Measurements from ENCODE around the gene CAPN15.
"Not testable (repeated sequence)": the region's sequence is repeated elsewhere in the genome, so short reads cannot be mapped to it uniquely, and the experiment has no call there.

Gene CAPN15

DNA sequence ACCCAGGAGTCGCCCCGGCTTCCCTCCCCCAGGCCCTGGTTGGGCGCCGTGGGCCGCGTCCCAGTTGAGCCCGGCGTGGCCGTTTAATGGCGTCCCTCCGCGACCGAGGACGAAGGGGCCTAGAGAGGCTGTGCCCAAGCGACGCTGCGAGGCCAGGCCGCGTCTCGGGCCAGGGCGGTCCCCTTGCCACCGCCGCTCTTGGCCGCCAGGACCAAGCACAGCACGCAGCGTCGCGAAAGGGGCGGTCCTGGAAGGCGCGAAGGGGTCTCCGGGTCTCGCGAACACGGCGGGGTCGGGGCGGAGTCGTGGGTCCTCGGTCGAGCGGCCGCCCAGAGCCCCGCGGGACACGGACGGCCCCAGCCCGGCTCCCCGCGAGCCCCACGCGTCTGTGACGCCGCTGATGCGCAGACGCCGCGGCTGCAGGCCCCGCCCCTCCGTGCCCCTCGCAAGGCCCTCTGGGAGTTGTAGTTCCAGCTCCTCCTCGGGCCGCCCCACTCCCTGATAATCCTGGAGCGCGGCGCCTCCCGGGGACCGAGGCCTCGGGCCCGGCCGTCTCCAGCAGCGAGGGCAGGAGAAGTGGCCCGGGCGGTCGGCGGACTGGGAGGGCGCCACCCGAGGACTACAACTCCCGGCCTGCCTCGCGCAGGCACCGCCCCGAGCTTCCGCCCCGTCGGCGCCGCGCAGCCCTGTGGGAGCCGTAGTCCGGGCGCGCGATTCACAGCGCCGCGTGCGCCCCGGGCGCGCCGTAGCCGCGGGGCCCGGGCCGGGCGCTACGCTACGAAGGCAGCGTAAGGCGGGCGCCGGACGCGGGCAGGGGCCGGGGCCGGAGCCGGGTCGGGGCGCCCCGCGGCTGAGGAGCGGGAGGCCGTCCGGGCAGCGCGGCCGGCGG lies at the start of gene CAPN15:
CAPN15 (plus strand) TSS at position 698 of the 889 bp plus-strand sequence. CDS start 19,127 bp downstream, outside the sequence.
- Histone ChIP-seq H3K36me3 (ENCODE audit: control insufficient read depth, low read depth, low read length) (no peaks in the 10 kb centered on the region), H3K27ac (ENCODE audit: low read length) (no peak within 1 kb of the TSS), H3K4me3 (ENCODE audit: low read length) (peak within 1 kb of the TSS; percentile 70), H3K9ac (ENCODE audit: low read length) (peak within 1 kb of the TSS; percentile 67), H3K9me3 (ENCODE audit: control insufficient read depth, low read depth, low read length) (no peaks in the 10 kb centered on the region), H3K4me1 (ENCODE audit: control insufficient read depth, low read depth, low read length) (peaks cover 13% of the 10 kb centered on the region), H3K27me3 (ENCODE audit: control insufficient read depth, insufficient read depth, low read length) (no peaks in the 10 kb centered on the region)

DNA sequence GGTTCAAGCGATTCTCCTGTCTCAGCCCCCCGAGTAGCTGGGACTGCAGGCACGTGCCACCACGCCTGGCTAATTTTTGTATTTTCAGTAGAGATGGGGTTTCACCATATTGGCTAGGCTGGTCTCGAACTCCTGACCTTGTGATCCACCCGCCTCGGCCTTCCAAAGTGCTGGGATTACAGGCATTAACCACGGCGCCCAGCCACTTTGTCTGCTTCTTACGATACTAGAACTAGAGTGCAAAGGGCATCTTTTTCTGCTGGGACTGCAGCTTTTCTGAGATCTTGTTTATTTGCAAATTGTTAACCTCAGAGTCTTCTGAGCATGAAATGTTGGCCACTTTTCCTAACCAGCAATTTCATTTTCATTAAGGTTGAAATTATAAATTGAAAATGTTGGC lies 49.2 kb upstream of the CAPN15 start:
- not testable (repeated sequence) for H3K27me3 ChIP-seq (ENCODE audit: control insufficient read depth, insufficient read depth, low read length); H3K4me3 ChIP-seq (ENCODE audit: low read length); H3K9me3 ChIP-seq (ENCODE audit: control insufficient read depth, low read depth, low read length); H3K36me3 ChIP-seq (ENCODE audit: control insufficient read depth, low read depth, low read length); H3K9ac ChIP-seq (ENCODE audit: low read length); H3K27ac ChIP-seq (ENCODE audit: low read length)
- H3K4me1 ChIP-seq (ENCODE audit: control insufficient read depth, low read depth, low read length): peaks cover 15% of the 10 kb centered on the region

DNA sequence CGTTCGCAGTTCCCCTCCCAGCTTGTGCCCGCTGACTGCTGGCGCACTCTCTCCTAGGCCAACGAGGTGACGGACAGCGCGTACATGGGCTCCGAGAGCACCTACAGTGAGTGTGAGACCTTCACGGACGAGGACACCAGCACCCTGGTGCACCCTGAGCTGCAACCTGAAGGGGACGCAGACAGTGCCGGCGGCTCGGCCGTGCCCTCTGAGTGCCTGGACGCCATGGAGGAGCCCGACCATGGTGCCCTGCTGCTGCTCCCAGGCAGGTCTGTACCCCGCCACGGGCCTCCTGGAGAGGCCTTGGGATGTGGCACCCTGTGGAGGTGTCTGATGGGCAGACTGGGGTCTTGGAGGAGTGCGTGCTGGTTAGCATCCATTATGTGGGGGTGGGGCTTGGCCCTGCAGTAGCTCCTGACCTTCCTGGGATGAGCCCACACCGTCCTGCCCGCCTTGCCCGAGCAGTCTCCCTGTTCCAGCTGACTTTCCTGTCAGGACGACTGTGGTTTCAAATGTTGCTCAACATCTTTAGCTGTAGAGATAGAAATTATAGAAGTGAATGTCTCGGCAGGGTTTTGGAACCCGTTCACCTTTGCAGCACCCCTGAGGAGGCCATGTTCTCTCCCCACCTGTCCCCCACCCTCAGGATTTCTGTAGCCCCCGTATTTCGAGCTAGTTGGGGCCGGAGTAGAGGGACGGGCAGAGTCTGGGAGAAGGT lies 44.9 kb upstream of the CAPN15 start:
- Histone ChIP-seq H3K4me1 (ENCODE audit: control insufficient read depth, low read depth, low read length) (peaks cover 12% of the 10 kb centered on the region), H3K27me3 (ENCODE audit: control insufficient read depth, insufficient read depth, low read length) (no peaks in the 10 kb centered on the region), H3K36me3 (ENCODE audit: control insufficient read depth, low read depth, low read length) (no peaks in the 10 kb centered on the region), H3K9ac (ENCODE audit: low read length) (no peak overlapping the region), H3K27ac (ENCODE audit: low read length) (no peak overlapping the region), H3K9me3 (ENCODE audit: control insufficient read depth, low read depth, low read length) (no peaks in the 10 kb centered on the region), H3K4me3 (ENCODE audit: low read length) (no peak overlapping the region)

DNA sequence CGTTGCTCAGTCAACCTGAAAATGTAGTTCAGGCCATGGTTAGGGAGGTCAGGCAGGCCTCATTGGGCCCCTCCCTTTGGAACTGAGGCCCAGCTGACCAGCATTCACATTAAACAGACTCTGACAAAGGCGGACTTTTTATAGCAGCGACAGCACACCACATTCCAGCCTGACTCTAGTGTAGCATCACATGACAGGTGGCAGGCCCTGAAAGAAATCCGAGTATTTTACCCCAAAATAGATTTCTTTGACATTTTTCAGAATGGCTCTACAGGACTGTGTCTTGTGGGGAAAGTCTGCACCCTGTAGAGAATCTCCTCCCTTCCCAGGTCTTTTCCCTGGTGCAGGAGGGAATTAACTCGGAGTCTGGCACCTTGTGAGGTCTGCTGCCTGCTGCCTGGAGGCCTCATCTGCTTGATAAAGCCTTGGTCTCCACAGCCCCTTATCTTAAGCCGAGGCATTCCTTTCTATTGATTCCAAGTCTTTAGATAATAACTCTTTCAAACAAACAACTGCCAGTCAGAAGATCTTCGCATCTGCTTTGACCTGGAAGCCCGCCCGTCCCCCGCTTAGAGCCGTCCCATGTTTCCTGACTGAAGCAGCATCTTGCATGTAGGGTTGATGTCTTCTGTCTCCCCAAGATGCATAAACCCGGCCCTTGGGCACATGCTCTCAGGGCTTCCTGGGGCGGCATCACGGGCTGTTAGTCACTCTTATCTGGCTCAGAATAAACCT lies 44.0 kb upstream of the CAPN15 start:
- Histone ChIP-seq H3K27ac (ENCODE audit: low read length) (no peak overlapping the region), H3K9me3 (ENCODE audit: control insufficient read depth, low read depth, low read length) (no peaks in the 10 kb centered on the region), H3K4me1 (ENCODE audit: control insufficient read depth, low read depth, low read length) (peaks cover 12% of the 10 kb centered on the region), H3K9ac (ENCODE audit: low read length) (no peak overlapping the region), H3K36me3 (ENCODE audit: control insufficient read depth, low read depth, low read length) (no peaks in the 10 kb centered on the region), H3K27me3 (ENCODE audit: control insufficient read depth, insufficient read depth, low read length) (no peaks in the 10 kb centered on the region), H3K4me3 (ENCODE audit: low read length) (no peak overlapping the region)

DNA sequence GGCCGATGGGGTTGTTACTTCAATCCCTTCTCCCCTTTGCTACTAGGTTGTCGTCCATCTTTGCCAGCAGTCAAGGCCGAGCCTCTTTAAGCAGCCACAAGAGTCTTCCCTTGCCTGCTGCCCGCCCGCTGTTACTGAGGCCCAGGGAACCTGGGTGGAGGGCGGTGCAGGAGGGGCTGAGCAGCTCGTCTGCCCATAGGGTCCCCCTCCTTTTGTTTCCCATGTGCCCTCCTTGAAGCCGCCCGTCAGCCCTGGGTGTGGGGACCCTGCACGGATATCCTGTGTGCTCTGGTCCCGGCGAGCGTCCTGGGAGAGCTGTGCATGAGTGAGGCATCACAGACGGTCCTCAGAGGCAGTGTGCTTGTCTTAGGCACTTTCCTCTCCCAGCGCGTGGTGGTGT lies 37.9 kb upstream of the CAPN15 start:
- no peak overlapping the region for H3K27ac ChIP-seq (ENCODE audit: low read length)
- H3K4me3 ChIP-seq (ENCODE audit: low read length): no peak overlapping the region
- no peaks in the 10 kb centered on the region for H3K9me3 ChIP-seq (ENCODE audit: control insufficient read depth, low read depth, low read length)
- no peak overlapping the region for H3K9ac ChIP-seq (ENCODE audit: low read length)
- no peaks in the 10 kb centered on the region for H3K36me3 ChIP-seq (ENCODE audit: control insufficient read depth, low read depth, low read length)
- peaks cover 4% of the 10 kb centered on the region for H3K4me1 ChIP-seq (ENCODE audit: control insufficient read depth, low read depth, low read length)
- H3K27me3 ChIP-seq (ENCODE audit: control insufficient read depth, insufficient read depth, low read length): no peaks in the 10 kb centered on the region

DNA sequence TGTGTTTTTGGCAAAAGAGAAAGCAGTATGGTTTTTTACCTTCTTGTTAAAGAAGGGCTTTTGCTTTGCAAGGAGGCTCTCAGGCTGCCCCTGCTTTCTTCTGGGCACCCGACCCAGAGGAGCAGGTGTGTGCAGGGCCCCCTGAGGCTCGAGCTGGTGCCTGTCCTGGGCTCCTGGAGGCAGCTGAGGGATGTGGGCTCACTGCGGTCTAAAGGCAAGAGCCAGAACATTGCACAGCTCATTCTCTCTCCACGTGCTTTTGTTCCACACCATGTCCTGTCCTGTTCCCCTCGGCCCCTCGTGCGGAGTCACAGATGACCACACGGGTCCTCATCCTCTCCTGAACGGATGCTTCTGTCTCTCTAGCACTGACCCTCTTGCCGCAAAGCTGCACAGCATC lies 36.7 kb upstream of the CAPN15 start:
- Histone ChIP-seq H3K9ac (ENCODE audit: low read length) (no peak overlapping the region), H3K4me3 (ENCODE audit: low read length) (no peak overlapping the region), H3K27me3 (ENCODE audit: control insufficient read depth, insufficient read depth, low read length) (no peaks in the 10 kb centered on the region), H3K4me1 (ENCODE audit: control insufficient read depth, low read depth, low read length) (peaks cover 4% of the 10 kb centered on the region), H3K27ac (ENCODE audit: low read length) (no peak overlapping the region), H3K36me3 (ENCODE audit: control insufficient read depth, low read depth, low read length) (no peaks in the 10 kb centered on the region), H3K9me3 (ENCODE audit: control insufficient read depth, low read depth, low read length) (no peaks in the 10 kb centered on the region)

DNA sequence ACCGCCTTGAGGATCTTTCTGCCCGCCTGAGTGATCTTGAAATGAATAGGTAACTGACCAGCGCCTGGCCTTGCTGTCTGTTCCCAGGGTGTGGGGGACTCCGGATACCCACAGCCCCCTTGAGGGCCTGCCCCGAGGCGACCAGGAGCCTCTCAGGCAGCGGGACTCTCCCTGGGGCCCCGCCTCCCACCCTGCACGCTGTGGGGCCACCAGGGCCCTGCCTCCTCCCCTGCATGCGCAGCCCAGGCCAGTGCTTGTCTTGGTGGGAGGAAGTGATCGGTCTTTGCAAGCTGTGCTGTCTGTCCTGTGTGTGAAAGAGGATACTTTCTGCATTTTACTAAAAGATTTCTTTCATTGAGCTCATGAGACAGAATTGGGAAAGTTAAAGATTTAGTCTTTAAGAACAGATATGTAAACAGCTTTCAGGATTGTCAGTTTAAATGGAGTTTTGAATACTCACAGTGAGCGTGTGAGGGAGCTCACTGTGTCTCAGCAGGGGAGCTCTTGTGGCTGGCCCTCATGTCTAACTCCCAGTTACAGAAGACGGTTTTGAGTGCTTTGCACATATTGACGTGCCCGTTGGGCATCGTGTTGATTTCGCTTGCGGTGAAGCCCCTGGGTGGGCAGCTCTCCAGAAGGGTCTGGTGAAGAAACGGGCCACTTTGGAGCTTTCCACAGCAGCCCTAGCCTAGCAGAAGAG lies 36.1 kb upstream of the CAPN15 start:
- H3K36me3 ChIP-seq (ENCODE audit: control insufficient read depth, low read depth, low read length): no peaks in the 10 kb centered on the region
- no peak overlapping the region for H3K27ac ChIP-seq (ENCODE audit: low read length)
- H3K9ac ChIP-seq (ENCODE audit: low read length): no peak overlapping the region
- H3K27me3 ChIP-seq (ENCODE audit: control insufficient read depth, insufficient read depth, low read length): no peaks in the 10 kb centered on the region
- peaks cover 4% of the 10 kb centered on the region for H3K4me1 ChIP-seq (ENCODE audit: control insufficient read depth, low read depth, low read length)
- H3K4me3 ChIP-seq (ENCODE audit: low read length): no peak overlapping the region
- no peaks in the 10 kb centered on the region for H3K9me3 ChIP-seq (ENCODE audit: control insufficient read depth, low read depth, low read length)

DNA sequence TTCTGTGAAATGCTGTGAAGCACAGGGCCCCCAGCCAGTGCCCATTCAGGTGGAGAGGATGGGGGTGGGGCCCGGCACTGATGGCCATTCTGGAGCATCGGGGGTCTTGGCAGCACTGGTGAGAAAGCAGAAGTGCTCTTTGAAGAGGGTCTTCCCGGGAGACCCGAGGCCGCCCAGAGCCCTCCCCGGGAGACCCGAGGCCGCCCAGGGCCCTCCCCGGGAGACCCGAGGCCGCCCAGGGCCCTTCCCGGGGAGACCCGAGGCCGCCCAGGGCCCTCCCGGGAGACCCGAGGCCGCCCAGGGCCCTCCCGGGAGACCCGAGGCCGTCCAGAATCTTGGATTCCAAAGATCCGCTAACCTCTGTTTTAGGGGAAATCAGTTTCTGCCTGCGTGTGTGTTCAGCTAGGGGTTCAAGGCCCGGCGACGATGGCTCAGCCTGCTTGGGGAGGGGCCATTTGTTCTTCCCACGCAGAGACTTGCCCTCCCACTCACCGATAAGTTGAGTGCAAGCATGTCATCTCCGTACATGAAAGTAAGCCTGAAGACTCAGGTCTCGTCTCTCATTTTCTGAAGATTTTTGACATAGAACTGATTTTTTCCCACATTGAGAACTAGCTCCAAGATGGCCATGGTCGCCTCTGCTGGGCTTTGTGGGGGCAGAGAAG lies 35.2 kb upstream of the CAPN15 start:
- no peak overlapping the region for H3K9ac ChIP-seq (ENCODE audit: low read length)
- H3K4me1 ChIP-seq (ENCODE audit: control insufficient read depth, low read depth, low read length): peaks cover 4% of the 10 kb centered on the region
- no peak overlapping the region for H3K27ac ChIP-seq (ENCODE audit: low read length)
- H3K27me3 ChIP-seq (ENCODE audit: control insufficient read depth, insufficient read depth, low read length): no peaks in the 10 kb centered on the region
- no peaks in the 10 kb centered on the region for H3K36me3 ChIP-seq (ENCODE audit: control insufficient read depth, low read depth, low read length)
- H3K9me3 ChIP-seq (ENCODE audit: control insufficient read depth, low read depth, low read length): no peaks in the 10 kb centered on the region
- H3K4me3 ChIP-seq (ENCODE audit: low read length): no peak overlapping the region

DNA sequence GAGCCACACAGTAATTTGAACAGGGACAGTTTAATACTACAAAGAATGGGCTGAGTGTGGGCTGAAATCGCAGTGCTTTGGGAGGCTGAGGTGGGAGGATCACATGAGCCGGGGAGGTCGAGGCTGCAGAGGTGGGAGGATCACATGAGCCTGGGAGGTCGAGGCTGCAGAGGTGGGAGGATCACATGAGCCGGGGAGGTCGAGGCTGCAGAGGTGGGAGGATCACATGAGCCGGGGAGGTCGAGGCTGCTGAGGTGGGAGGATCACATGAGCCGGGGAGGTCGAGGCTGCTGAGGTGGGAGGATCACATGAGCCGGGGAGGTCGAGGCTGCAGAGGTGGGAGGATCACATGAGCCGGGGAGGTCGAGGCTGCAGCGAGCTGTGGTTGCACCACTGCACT lies 32.8 kb upstream of the CAPN15 start:
- H3K9ac ChIP-seq (ENCODE audit: low read length); H3K4me3 ChIP-seq (ENCODE audit: low read length); H3K9me3 ChIP-seq (ENCODE audit: control insufficient read depth, low read depth, low read length); H3K27me3 ChIP-seq (ENCODE audit: control insufficient read depth, insufficient read depth, low read length); H3K27ac ChIP-seq (ENCODE audit: low read length); H3K36me3 ChIP-seq (ENCODE audit: control insufficient read depth, low read depth, low read length); H3K4me1 ChIP-seq (ENCODE audit: control insufficient read depth, low read depth, low read length): not testable (repeated sequence)

DNA sequence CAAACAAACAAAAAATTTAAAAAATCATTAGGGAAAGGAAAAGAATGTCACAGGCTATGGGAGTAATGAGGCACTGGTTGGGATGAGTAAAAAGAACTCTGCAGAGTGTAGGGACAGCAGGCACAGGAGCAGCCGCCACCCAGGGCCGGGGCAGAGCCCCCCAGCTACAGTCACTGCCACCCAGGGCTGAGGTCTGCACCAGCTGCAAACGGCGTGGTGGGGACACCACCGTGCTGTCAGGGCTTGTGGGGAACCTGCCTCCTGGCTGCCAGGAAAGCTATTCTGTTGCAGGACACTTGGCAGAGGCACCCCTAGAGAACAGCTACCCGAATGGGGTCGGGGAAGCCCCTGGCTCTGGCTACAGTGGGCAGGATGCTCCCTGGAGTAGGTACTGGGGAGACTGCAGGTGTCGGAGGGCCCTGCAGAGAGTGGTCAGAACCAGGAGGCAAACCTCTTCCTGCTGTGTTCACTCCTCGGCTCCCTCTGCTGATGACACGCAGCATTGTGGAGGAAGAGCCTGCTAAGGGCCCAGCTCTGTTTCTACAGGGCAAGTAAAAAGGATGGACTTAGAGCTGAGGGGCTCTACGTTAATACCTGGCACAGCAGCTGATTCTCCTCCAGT lies 32.3 kb upstream of the CAPN15 start:
- H3K4me3 ChIP-seq (ENCODE audit: low read length): no peak overlapping the region
- no peak overlapping the region for H3K9ac ChIP-seq (ENCODE audit: low read length)
- H3K36me3 ChIP-seq (ENCODE audit: control insufficient read depth, low read depth, low read length): no peaks in the 10 kb centered on the region
- peaks cover 4% of the 10 kb centered on the region for H3K4me1 ChIP-seq (ENCODE audit: control insufficient read depth, low read depth, low read length)
- no peaks in the 10 kb centered on the region for H3K27me3 ChIP-seq (ENCODE audit: control insufficient read depth, insufficient read depth, low read length)
- no peak overlapping the region for H3K27ac ChIP-seq (ENCODE audit: low read length)
- no peaks in the 10 kb centered on the region for H3K9me3 ChIP-seq (ENCODE audit: control insufficient read depth, low read depth, low read length)
